ENCODE data around the gene DDX20.

The DDX20 gene

GRCh38 chr1:111751906-111752575 lies 3.7 kb upstream of the DDX20 start:
- no peak for DNase-seq

- DNase-seq: peak; percentile 89
Measured at GRCh38 chr1:111754984-111755330, 744 bp upstream of the DDX20 start.

- DNase-seq: peak; percentile 39
Measured at GRCh38 chr1:111756124-111756513, 418 bp downstream of the DDX20 start.

GRCh38 chr1:111758373-111758772 lies 2.7 kb downstream of the DDX20 start:
- no peak for DNase-seq

GRCh38 chr1:111761717-111762116 lies 6.0 kb downstream of the DDX20 start:
- no peak for DNase-seq

GRCh38 chr1:111762332-111762731 lies 6.6 kb downstream of the DDX20 start:
- DNase-seq: no peak

- no peak for DNase-seq
Measured at GRCh38 chr1:111768023-111768422, 12.3 kb downstream of the DDX20 start.

GRCh38 chr1:111768625-111769024 lies 12.9 kb downstream of the DDX20 start:
- DNase-seq: no peak

GRCh38 chr1:111769517-111770146 lies 13.9 kb downstream of the DDX20 start:
- peak; percentile 87 for DNase-seq

GRCh38 chr1:111770916-111771315 lies 15.2 kb downstream of the DDX20 start:
- no peak for DNase-seq

GRCh38 chr1:111775966-111776365 lies 20.3 kb downstream of the DDX20 start:
- DNase-seq: no peak

- no peak for DNase-seq
Measured at GRCh38 chr1:111776391-111776790, 20.7 kb downstream of the DDX20 start.

GRCh38 chr1:111776861-111777260 lies 21.2 kb downstream of the DDX20 start:
- no peak for DNase-seq

GRCh38 chr1:111777301-111777700 lies 21.6 kb downstream of the DDX20 start:
- DNase-seq: no peak

- DNase-seq: no peak
Measured at GRCh38 chr1:111778066-111778465, 22.4 kb downstream of the DDX20 start.

- no peak for DNase-seq
Measured at GRCh38 chr1:111778541-111779051, 22.9 kb downstream of the DDX20 start.

GRCh38 chr1:111779546-111779945 lies 23.8 kb downstream of the DDX20 start:
- no peak for DNase-seq

GRCh38 chr1:111784273-111784901 lies 28.7 kb downstream of the DDX20 start:
- DNase-seq: no peak

GRCh38 chr1:111786669-111787207 lies 31.0 kb downstream of the DDX20 start:
- DNase-seq: no peak

- peak; percentile 33 for DNase-seq
Measured at GRCh38 chr1:111789142-111789541, 33.4 kb downstream of the DDX20 start.

- no peak for DNase-seq
Measured at GRCh38 chr1:111789666-111790316, 34.1 kb downstream of the DDX20 start.

GRCh38 chr1:111791776-111792175 lies 36.1 kb downstream of the DDX20 start:
- DNase-seq: no peak

- DNase-seq: no peak
Measured at GRCh38 chr1:111792249-111792648, 36.5 kb downstream of the DDX20 start.
